ENCODE measurements around the gene RPS6KA4.

RPS6KA4 gene

GRCh38 chr11:64360448-64360921, 1.5 kb downstream of the RPS6KA4 start:
- no peak for DNase-seq
- no peak for TF ChIP-seq CTCF (IDR thresholded peaks at IDR 0.05; ENCODE audit: low read depth, low read length)

GRCh38 chr11:64361659-64362058, 2.7 kb downstream of the RPS6KA4 start:
- Histone ChIP-seq H3K36me3 (peaks cover 3% of the 10 kb centered on the region; the same call in 1 of the 2 replicates), H3K4me1 (peaks cover 4% of the 10 kb centered on the region; the same call in 1 of the 2 replicates), H3K9me3 (no peaks in the 10 kb centered on the region), H3K27me3 (no peaks in the 10 kb centered on the region), H3K4me3 (ENCODE audit: low read depth, low read length) (no peak overlapping the region)
- no peak for TF ChIP-seq CTCF (IDR thresholded peaks at IDR 0.05; ENCODE audit: low read depth, low read length)
- no peak for DNase-seq

More at GRCh38 chr11:64360448-64360921, 1.5 kb downstream of the RPS6KA4 start:
- Histone ChIP-seq H3K4me1 (peaks cover 4% of the 10 kb centered on the region; the same call in 1 of the 2 replicates), H3K27me3 (no peaks in the 10 kb centered on the region), H3K4me3 (ENCODE audit: low read depth, low read length) (no peak overlapping the region), H3K36me3 (peaks cover 3% of the 10 kb centered on the region; the same call in 1 of the 2 replicates), H3K9me3 (no peaks in the 10 kb centered on the region)

GRCh38 chr11:64362339-64362738, 3.4 kb downstream of the RPS6KA4 start:
- Histone ChIP-seq H3K36me3 (peaks cover 3% of the 10 kb centered on the region; the same call in 1 of the 2 replicates), H3K9me3 (no peaks in the 10 kb centered on the region), H3K4me1 (peaks cover 4% of the 10 kb centered on the region; the same call in 1 of the 2 replicates), H3K4me3 (ENCODE audit: low read depth, low read length) (no peak overlapping the region), H3K27me3 (no peaks in the 10 kb centered on the region)
- DNase-seq, result no peak
- no peak for TF ChIP-seq CTCF (IDR thresholded peaks at IDR 0.05; ENCODE audit: low read depth, low read length)

GRCh38 chr11:64364435-64364834, 5.5 kb downstream of the RPS6KA4 start:
- no peak overlapping the region for H3K4me3 ChIP-seq (ENCODE audit: low read depth, low read length)
- peaks cover 3% of the 10 kb centered on the region; the same call in 1 of the 2 replicates for H3K36me3 ChIP-seq
- no peak for DNase-seq
- TF ChIP-seq CTCF (IDR thresholded peaks at IDR 0.05; ENCODE audit: low read depth, low read length), result no peak
- H3K9me3 ChIP-seq, result no peaks in the 10 kb centered on the region
- H3K27me3 ChIP-seq, result no peaks in the 10 kb centered on the region
- H3K4me1 ChIP-seq, result no peaks in the 10 kb centered on the region

GRCh38 chr11:64364911-64365310, 5.9 kb downstream of the RPS6KA4 start:
- no peaks in the 10 kb centered on the region for H3K27me3 ChIP-seq
- no peaks in the 10 kb centered on the region for H3K4me1 ChIP-seq
- H3K9me3 ChIP-seq, result no peaks in the 10 kb centered on the region
- peaks cover 3% of the 10 kb centered on the region; the same call in 1 of the 2 replicates for H3K36me3 ChIP-seq
- no peak for TF ChIP-seq CTCF (IDR thresholded peaks at IDR 0.05; ENCODE audit: low read depth, low read length)
- no peak for DNase-seq
- H3K4me3 ChIP-seq (ENCODE audit: low read depth, low read length), result no peak overlapping the region

GRCh38 chr11:64366751-64367150, 7.8 kb downstream of the RPS6KA4 start:
- Histone ChIP-seq H3K4me1 (peaks cover under 1% of the 10 kb centered on the region; the same call in 1 of the 2 replicates), H3K9me3 (no peaks in the 10 kb centered on the region), H3K27me3 (no peaks in the 10 kb centered on the region), H3K4me3 (ENCODE audit: low read depth, low read length) (no peak overlapping the region), H3K36me3 (peaks cover 3% of the 10 kb centered on the region; the same call in 1 of the 2 replicates)
- TF ChIP-seq CTCF (IDR thresholded peaks at IDR 0.05; ENCODE audit: low read depth, low read length), result no peak
- no peak for DNase-seq
